AG09319 (cell line): ENCODE results near the gene C2orf78.

Experiments used
- DNase-seq: peaks from one replicate; pipeline ENCODE4 v3.0.0-alpha.2; 2010; ENCODE audit warnings: low read depth; ENCODE audit errors: extremely low read depth
- CTCF ChIP-seq: IDR thresholded peaks from 2 replicates; pipeline ENCODE4 v1.5.1; 2011; ENCODE audit warnings: low read depth, mild to moderate bottlenecking, inconsistent platforms, low read length, moderate library complexity

The C2orf78 gene

GRCh38 chr2:73830871-73831401 is 47.0 kb downstream of the C2orf78 start:
- peak; percentile 50 for DNase-seq
- TF ChIP-seq CTCF: no peak

GRCh38 chr2:73832930-73833329 is 48.9 kb downstream of the C2orf78 start:
- no peak for TF ChIP-seq CTCF
- DNase-seq: no peak

- no peak for DNase-seq
- TF ChIP-seq CTCF: no peak
Observed at GRCh38 chr2:73836141-73836943, 52.4 kb downstream of the C2orf78 start.

- no peak for TF ChIP-seq CTCF
- no peak for DNase-seq
Observed at GRCh38 chr2:73837847-73838585, 54.0 kb downstream of the C2orf78 start.

- no peak for DNase-seq
Observed at GRCh38 chr2:73838889-73839534, 55.0 kb downstream of the C2orf78 start.

GRCh38 chr2:73839653-73840411 is 55.8 kb downstream of the C2orf78 start:
- DNase-seq: no peak
- TF ChIP-seq CTCF: no peak

More at GRCh38 chr2:73838889-73839534, 55.0 kb downstream of the C2orf78 start:
- TF ChIP-seq CTCF: no peak
